ENCODE data around the gene VKORC1. TPM values are rescaled to one million over a fixed set of nuclear protein-coding genes. Genes with fewer than 3 reads are reported as not detected.

VKORC1 gene
- total and polyA plus RNA-seq, 2 experiments from 2014 or later, result 89.6 to 100 TPM

DNA sequence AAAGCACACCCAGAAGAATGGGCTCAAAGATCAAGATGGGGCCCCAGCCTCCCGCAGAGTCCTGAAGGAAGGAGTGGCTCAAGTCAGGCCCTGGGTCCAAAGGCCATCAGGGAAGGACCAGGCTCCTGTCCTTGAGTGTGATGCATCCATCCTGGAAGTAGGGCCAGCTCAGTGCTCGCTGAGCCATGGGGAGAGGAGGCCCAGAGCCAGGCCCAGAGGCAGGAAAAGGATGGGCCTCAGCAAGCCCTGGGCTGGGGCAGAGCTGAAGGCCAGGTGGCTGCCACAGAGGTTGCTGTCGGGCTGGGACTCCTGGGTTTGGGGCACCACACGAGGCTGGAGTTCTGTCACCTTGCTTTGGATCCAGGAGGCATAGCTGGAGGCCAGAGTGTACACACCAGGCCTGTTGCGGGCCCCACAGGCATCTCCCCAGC, 37.3 kb upstream of the VKORC1 start:
- 0 out of 2 replicates have a peak overlapping the region, but pooled peaks have one; percentile 51 for H3K4me2 ChIP-seq
- H4K20me1 ChIP-seq (replicated peaks; ENCODE audit: insufficient read depth), result no peaks in the 10 kb centered on the region; the same call in 1 of the 2 replicates
- H2AFZ ChIP-seq, result no peak overlapping the region
- Mint-ChIP-seq H3K27me3 (ENCODE audit: insufficient read depth, low read depth, poor library complexity) (peaks cover 24% of the 10 kb centered on the region), H3K4me3 (no peak overlapping the region), H3K27ac (peak overlapping the region; percentile 98; the same call in 1 of the 2 replicates), H3K36me3 (ENCODE audit: low read depth) (peaks cover 45% of the 10 kb centered on the region), H3K4me1 (peaks cover 54% of the 10 kb centered on the region), H3K9me3 (no peaks in the 10 kb centered on the region; the same call in 2 of the 3 replicates)
- no peaks in the 10 kb centered on the region for H3K27me3 ChIP-seq (ENCODE audit: insufficient read depth)
- ATAC-seq (no peak), DNase-seq (ENCODE audit: low spot score) (no peak)
- peaks cover 8% of the 10 kb centered on the region; the same call in 1 of the 2 replicates for H3K79me2 ChIP-seq (replicated peaks; ENCODE audit: insufficient read depth)
- peaks cover 28% of the 10 kb centered on the region for H3K4me1 ChIP-seq (ENCODE audit: insufficient read depth)
- H3K27ac ChIP-seq (ENCODE audit: low read depth), result peak overlapping the region; percentile 84; the same call in 1 of the 2 replicates
- H3F3A ChIP-seq (replicated peaks; ENCODE audit: low read depth), result peaks cover 3% of the 10 kb centered on the region; the same call in 1 of the 2 replicates
- TF ChIP-seq JUNB (IDR thresholded peaks at IDR 0.05; ENCODE audit: unreplicated experiment) (no peak), REST (IDR thresholded peaks at IDR 0.05; ENCODE audit: unreplicated experiment) (no peak), POLR2AphosphoS5 (IDR thresholded peaks at IDR 0.05; ENCODE audit: low read depth) (no peak), ZNF331 (CRISPR knock-in tag; IDR thresholded peaks at IDR 0.05; ENCODE audit: low read depth) (no peak), CTCF (conservative IDR thresholded peaks at IDR 0.05; ENCODE audit: low read depth in 2 of 2) (no peak), CREB1 (CRISPR knock-in tag; IDR thresholded peaks at IDR 0.05; ENCODE audit: low read depth) (no peak), ZNF462 (CRISPR knock-in tag; IDR thresholded peaks at IDR 0.05) (no peak)
- TF ChIP-seq, protein P1, sequence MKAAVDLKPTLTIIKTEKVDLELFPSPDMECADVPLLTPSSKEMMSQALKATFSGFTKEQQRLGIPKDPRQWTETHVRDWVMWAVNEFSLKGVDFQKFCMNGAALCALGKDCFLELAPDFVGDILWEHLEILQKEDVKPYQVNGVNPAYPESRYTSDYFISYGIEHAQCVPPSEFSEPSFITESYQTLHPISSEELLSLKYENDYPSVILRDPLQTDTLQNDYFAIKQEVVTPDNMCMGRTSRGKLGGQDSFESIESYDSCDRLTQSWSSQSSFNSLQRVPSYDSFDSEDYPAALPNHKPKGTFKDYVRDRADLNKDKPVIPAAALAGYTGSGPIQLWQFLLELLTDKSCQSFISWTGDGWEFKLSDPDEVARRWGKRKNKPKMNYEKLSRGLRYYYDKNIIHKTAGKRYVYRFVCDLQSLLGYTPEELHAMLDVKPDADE (IDR thresholded peaks at IDR 0.05), result no peak
- H3K9me2 ChIP-seq (ENCODE audit: insufficient read depth), result no peaks in the 10 kb centered on the region
- H3K4me3 ChIP-seq, result no peak overlapping the region
- peaks cover 9% of the 10 kb centered on the region for H3K36me3 ChIP-seq (ENCODE audit: insufficient read depth)

Data from GM23338 (cell line).